T-helper 17 cell (primary cell): ENCODE results near the gene VWA7. TPM values are rescaled to one million over a fixed set of nuclear protein-coding genes. Genes with fewer than 3 reads are reported as not detected.
A peak's percentile ranks its signal among the peaks of the same experiment; 100 is the strongest.
"Not testable (repeated sequence)": the region's sequence is repeated elsewhere in the genome, so short reads cannot be mapped to it uniquely, and the experiment has no call there.

Source experiments
- ATAC-seq: fragments of 150-1000 bp; cut with Tn5 transposase; 2 replicates; pipeline ENCODE4 v1.10.0; 2021; ENCODE audit warnings: mild to moderate bottlenecking, moderate library complexity
- DNase-seq, 3 donors: peaks; one replicate each; pipeline versions ENCODE4 v3.0.0 to v3.0.0-alpha.2; 2020 to 2021
- H3K9me3 ChIP-seq: one replicate; pipeline ENCODE4 v1.7.0; 2013; ENCODE audit warnings: low read length, mild to moderate bottlenecking; ENCODE audit not compliant: control insufficient read depth, poor library complexity, severe bottlenecking
- H3K27ac Mint-ChIP-seq: one replicate; pipeline ENCODE4 v1.8.0; 2022; ENCODE audit warnings: mild to moderate bottlenecking, moderate library complexity, mixed read lengths
- H3K27me3 Mint-ChIP-seq: one replicate; pipeline ENCODE4 v1.8.0; 2022; ENCODE audit warnings: mixed read lengths
- H3K36me3 Mint-ChIP-seq: one replicate; pipeline ENCODE4 v1.8.0; 2022; ENCODE audit warnings: low read depth, mixed read lengths
- H3K4me1 Mint-ChIP-seq: one replicate; pipeline ENCODE4 v1.8.0; 2022; ENCODE audit warnings: mild to moderate bottlenecking, mixed read lengths
- H3K4me3 Mint-ChIP-seq: one replicate; pipeline ENCODE4 v1.8.0; 2022; ENCODE audit warnings: mild to moderate bottlenecking, moderate library complexity, mixed read lengths
- total RNA-seq, 4 donors: library from RNA in 2 of 4; stranded (reverse) in 2 of 4; gene quantifications; one replicate each; pipeline ENCODE4 v1.2.3 and lab custom pipeline; 2022 to 2026

Gene VWA7
- total RNA-seq, 2 donors from 2014 or later = 2.8 to 2.9 TPM

DNA sequence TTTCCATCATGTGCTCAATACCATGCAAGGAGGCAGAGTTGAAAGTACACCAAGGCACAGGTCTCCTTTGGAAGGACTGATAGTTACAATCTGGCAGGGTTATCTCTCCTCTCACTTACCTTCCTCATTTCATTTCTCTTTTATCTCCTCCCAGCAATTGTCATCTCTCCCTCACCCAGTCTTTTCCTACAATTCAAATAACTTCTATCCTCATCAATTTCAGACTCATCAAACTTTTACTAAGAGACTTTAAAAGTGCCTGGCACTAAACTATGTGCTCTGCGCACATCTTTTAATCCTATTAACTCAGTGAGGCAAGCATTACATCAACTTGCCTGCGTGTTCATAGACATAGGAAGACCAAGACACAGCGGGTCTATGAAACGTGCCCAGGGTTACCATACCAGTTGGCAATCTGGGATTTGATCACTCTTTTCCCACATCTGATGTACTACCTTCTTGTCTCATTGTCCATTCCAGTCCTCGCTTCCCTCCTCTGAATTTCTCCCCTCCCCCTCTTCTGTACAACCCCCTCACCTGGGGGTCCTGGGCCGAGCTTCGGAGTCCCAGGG lies 17.3 kb upstream of the VWA7 start:
- DNase-seq = no peak
- no peaks in the 10 kb centered on the region for H3K27me3 Mint-ChIP-seq
- H3K36me3 Mint-ChIP-seq = peaks cover 8% of the 10 kb centered on the region
- peaks cover 36% of the 10 kb centered on the region for H3K4me1 Mint-ChIP-seq
- peak overlapping the region; percentile 95 for H3K4me3 Mint-ChIP-seq
- no peaks in the 10 kb centered on the region for H3K9me3 ChIP-seq
- ATAC-seq = no peak
- peak overlapping the region; percentile 98 for H3K27ac Mint-ChIP-seq

GRCh38 chr6:31793927-31794245 lies 16.8 kb upstream of the VWA7 start:
- peak overlapping the region; percentile 95 for H3K4me3 Mint-ChIP-seq
- H3K4me1 Mint-ChIP-seq = peaks cover 36% of the 10 kb centered on the region
- not testable (repeated sequence) for DNase-seq, ATAC-seq, H3K9me3 ChIP-seq, H3K27me3 Mint-ChIP-seq, H3K36me3 Mint-ChIP-seq
- peak overlapping the region; percentile 98 for H3K27ac Mint-ChIP-seq

DNA sequence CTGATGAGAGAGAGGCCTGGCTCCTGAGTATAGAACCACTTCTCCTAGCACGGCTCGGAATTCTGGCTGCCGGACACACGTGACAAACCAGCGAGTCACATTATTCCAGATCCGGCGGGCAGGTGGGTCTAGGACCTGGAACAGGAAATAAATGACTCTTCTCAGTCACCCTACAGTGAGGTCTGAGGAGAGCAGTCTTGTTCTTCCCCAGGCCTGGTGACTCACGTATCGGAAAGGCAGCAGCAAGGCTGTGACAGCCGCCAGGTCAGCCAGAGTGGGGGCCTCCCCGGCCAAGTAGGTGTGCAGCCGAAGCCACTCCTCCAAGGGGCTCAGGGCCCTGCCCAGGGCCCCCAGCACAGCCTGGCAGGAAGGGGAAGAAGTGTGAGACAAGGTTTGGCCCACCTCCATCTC lies 15.6 kb upstream of the VWA7 start:
- DNase-seq = no peak
- H3K27ac Mint-ChIP-seq = no peak overlapping the region
- H3K4me3 Mint-ChIP-seq = no peak overlapping the region
- H3K9me3 ChIP-seq = no peaks in the 10 kb centered on the region
- peaks cover 33% of the 10 kb centered on the region for H3K4me1 Mint-ChIP-seq
- peaks cover 8% of the 10 kb centered on the region for H3K36me3 Mint-ChIP-seq
- no peak for ATAC-seq
- H3K27me3 Mint-ChIP-seq = no peaks in the 10 kb centered on the region

DNA sequence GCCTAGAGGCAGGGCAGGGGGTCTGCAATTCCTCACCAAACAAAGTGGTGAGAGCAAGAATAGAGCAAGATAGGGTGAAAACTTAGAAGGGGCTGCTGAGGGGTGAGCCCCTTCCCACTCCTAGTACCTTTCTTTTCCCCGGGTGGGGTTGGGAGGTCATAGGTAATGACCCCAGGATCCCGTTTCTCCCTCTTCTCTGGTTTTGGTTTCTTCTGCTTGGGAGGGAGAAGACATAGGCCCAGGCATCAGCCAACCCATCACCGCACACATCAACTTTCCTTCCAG lies 14.9 kb upstream of the VWA7 start:
- H3K36me3 Mint-ChIP-seq = peaks cover 8% of the 10 kb centered on the region
- peaks cover 26% of the 10 kb centered on the region for H3K4me1 Mint-ChIP-seq
- H3K4me3 Mint-ChIP-seq = peak overlapping the region; percentile 66
- H3K27ac Mint-ChIP-seq = no peak overlapping the region
- DNase-seq = no peak
- no peak for ATAC-seq
- H3K9me3 ChIP-seq = no peaks in the 10 kb centered on the region
- no peaks in the 10 kb centered on the region for H3K27me3 Mint-ChIP-seq

GRCh38 chr6:31791324-31792089 lies 14.4 kb upstream of the VWA7 start:
- no peaks in the 10 kb centered on the region for H3K9me3 ChIP-seq
- DNase-seq (no peak), ATAC-seq (no peak)
- peaks cover 24% of the 10 kb centered on the region for H3K4me1 Mint-ChIP-seq
- H3K27me3 Mint-ChIP-seq = no peaks in the 10 kb centered on the region
- no peak overlapping the region for H3K4me3 Mint-ChIP-seq
- H3K36me3 Mint-ChIP-seq = peaks cover 8% of the 10 kb centered on the region
- H3K27ac Mint-ChIP-seq = no peak overlapping the region

- Mint-ChIP-seq H3K27ac (no peak overlapping the region), H3K4me3 (no peak overlapping the region), H3K4me1 (peaks cover 5% of the 10 kb centered on the region), H3K27me3 (no peaks in the 10 kb centered on the region), H3K36me3 (peaks cover 3% of the 10 kb centered on the region)
- no peaks in the 10 kb centered on the region for H3K9me3 ChIP-seq
- ATAC-seq (no peak), DNase-seq (no peak)
Observed at GRCh38 chr6:31785475-31785874, 8.3 kb upstream of the VWA7 start.

DNA sequence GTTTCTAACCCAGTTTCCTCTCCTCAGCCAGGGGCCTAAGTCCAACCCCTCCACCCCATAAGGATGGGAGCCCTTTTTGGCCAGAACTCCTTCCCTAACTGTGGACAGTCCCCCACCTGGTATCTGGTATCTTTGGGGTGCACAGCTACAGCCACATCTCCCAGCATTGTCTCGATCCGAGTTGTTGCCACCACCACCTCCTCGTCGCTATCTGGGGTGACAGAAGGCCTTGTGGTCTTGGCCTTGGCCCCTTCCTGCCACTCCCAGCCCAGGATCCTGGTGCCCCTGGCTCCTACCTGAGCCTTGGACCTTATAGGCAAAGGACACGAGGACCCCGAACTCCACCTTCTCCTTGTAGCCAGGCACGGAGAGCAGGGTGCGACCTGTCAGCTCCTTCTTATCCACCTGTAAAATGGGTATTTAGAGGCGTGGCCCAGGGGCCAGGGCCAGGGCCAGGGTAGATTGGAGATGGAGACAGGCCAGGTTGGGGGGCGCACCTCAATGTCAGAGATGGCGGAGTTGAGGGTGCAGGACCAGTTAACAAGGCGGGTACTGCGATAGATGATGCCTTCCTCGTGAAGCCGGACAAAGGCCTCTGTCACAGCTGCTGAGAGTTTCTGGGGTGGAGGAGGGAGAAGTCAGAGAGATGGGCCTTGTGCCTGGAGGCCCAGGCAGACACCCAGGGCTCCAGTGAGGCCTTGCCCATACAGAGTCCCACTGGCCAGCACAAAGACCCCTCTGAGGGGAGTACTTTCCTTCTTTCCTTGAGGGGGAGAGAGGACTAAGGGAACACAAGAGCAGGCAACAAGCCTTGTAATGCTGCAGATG lies 7.2 kb upstream of the VWA7 start:
- Mint-ChIP-seq H3K4me1 (peaks cover 5% of the 10 kb centered on the region), H3K27ac (no peak overlapping the region), H3K4me3 (no peak overlapping the region), H3K36me3 (peaks cover 3% of the 10 kb centered on the region), H3K27me3 (no peaks in the 10 kb centered on the region)
- no peak for DNase-seq
- ATAC-seq = no peak
- H3K9me3 ChIP-seq = no peaks in the 10 kb centered on the region

DNA sequence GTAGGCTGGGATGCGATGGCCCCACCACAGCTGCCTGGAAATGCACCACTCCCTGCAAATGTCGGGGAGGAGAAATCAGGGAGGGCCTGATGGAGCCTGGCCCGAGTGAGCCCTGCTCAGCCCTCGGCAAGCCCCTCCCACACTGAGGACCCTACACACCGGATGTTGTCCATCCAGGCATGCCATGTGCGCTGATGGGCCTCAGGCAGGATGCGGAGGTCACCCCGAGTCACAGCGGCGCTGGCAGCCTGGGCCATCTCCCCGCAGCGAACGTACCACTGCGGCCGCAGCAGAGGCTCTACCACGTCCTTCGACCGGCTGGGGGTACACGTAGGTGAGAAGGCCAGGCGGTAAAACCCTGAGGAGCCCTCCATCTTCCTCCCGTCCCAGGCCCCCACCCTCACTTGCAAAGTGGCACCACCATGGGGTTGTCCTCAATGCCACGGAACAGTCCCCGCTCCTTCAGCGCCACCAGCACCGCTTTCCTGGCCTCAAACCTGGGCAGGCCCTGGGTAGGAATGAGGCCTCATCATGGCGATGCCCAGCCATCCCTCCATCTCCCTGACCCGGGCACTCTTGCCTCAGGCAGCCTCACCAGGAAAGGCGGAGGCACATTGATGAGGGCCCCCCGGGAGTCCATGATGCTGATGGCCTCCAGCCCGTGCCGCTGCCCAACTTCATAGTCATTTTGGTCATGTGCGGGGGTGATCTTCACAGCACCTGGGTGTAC lies 5.2 kb upstream of the VWA7 start:
- Mint-ChIP-seq H3K4me1 (peaks cover 8% of the 10 kb centered on the region), H3K36me3 (peaks cover 3% of the 10 kb centered on the region), H3K4me3 (no peak overlapping the region), H3K27me3 (no peaks in the 10 kb centered on the region), H3K27ac (no peak overlapping the region)
- no peak for ATAC-seq
- no peak for DNase-seq
- H3K9me3 ChIP-seq = no peaks in the 10 kb centered on the region

GRCh38 chr6:31781244-31782125 lies 4.4 kb upstream of the VWA7 start:
- Mint-ChIP-seq H3K4me3 (no peak overlapping the region), H3K4me1 (peaks cover 15% of the 10 kb centered on the region), H3K27me3 (no peaks in the 10 kb centered on the region), H3K27ac (no peak overlapping the region), H3K36me3 (peaks cover 3% of the 10 kb centered on the region)
- DNase-seq (no peak), ATAC-seq (no peak)
- H3K9me3 ChIP-seq = no peaks in the 10 kb centered on the region

DNA sequence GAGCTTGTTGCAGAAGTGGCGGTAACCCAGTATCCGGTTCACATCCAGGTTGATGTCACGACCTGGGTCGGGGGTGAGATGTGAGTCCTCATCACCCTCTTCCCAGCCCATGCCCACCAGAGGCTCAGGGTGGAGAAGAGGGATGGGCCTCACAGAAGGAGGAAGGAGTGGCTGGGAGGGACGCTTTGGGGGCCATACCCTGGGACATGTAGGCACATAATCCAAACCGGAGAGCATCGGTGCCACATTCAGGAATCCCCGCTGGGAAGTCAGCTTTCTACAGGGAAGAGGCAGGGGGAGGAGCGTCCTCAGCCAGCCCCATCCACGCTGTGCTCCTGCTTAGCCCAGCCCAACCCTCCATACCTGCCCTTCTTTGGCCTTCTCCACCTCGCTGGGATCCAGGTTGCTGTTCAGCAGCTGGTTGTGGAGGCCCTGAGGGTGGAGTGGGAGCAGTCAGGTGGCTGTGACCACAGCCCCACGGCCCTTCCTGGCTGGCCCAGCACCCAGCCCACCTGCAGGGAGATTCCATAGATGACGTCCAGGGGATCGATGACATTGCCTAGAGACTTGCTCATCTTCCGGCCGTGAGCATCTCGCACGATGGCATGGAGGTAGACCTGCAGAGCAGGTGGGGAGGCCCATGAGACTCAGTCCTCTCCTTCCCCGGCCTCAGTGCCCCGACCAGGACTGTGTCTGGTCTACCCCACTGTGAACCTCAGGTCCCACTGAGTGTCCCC lies 3.5 kb upstream of the VWA7 start:
- Mint-ChIP-seq H3K27me3 (no peaks in the 10 kb centered on the region), H3K4me1 (peaks cover 18% of the 10 kb centered on the region), H3K36me3 (peaks cover 3% of the 10 kb centered on the region), H3K27ac (no peak overlapping the region), H3K4me3 (no peak overlapping the region)
- H3K9me3 ChIP-seq = no peaks in the 10 kb centered on the region
- no peak for DNase-seq
- ATAC-seq = no peak

DNA sequence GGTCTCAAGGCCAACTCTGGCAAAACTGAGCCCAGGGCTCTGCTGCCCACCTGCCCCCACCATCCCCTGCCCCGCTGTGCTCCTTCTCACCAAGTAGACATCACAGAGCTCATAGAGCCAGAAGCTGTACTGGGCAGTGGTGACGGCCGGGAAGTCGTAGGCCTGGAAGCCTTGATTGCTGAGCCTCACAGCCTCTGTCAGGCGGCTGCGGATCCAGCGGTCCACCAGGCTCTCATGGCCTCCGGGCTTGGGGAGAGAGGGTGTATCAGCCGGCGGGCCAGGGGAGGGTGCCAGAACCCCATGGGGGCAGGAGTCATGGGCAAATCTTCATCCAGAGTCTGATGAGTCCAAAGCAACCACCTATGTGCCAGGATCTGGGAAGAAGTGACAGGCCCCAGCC lies 2.8 kb upstream of the VWA7 start:
- DNase-seq = no peak
- Mint-ChIP-seq H3K27ac (no peak overlapping the region), H3K4me3 (no peak overlapping the region), H3K27me3 (no peaks in the 10 kb centered on the region), H3K36me3 (peaks cover 3% of the 10 kb centered on the region), H3K4me1 (peaks cover 22% of the 10 kb centered on the region)
- no peak for ATAC-seq
- H3K9me3 ChIP-seq = no peaks in the 10 kb centered on the region
